ENCODE measurements around the gene CDH23.
A peak's percentile ranks its signal among the peaks of the same experiment; 100 is the strongest.

CDH23 gene

DNA sequence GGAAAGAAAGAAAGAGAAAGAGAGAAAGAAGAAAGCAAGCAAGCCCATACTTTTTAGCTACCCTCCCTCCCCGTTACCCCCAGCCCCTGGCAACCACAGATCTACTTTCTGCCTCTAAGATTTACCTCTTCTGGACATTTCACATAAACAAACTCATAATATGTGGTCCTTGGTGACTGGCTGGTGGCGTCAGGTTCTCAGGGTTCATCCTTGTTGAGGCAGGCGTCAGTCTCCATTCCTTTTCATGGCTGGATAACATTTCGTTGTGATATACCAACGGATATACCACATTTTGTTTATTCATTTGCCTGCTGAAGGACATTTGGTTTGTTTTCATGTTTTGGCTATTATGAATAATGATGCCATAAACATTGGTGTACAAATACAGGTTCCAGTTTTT, 30.5 kb downstream of the CDH23 start:
- Histone ChIP-seq H3K27me3 (ENCODE audit: control insufficient read depth in 5 of 5, insufficient read depth in 4 of 5, low read length in 5 of 5) (no peaks in the 10 kb centered on the region), H3K36me3 (ENCODE audit: control insufficient read depth in 5 of 5, insufficient read depth in 5 of 5, low read length in 5 of 5) (no peaks in the 10 kb centered on the region), H3K4me1 (ENCODE audit: control insufficient read depth in 5 of 5, insufficient read depth in 5 of 5, low read length in 5 of 5) (peaks cover 10 to 38% (median 35%) of the 10 kb centered on the region in 5 donors), H3K9ac (ENCODE audit: low read length in 5 of 5) (no peak overlapping the region), H3K9me3 (ENCODE audit: control insufficient read depth in 5 of 5, low read length in 5 of 5) (no peaks in the 10 kb centered on the region), H3K27ac (ENCODE audit: low read depth, low read length) (no peak overlapping the region), H3K4me3 (ENCODE audit: low read depth in 1 of 5, low read length in 5 of 5) (no peak overlapping the region)

DNA sequence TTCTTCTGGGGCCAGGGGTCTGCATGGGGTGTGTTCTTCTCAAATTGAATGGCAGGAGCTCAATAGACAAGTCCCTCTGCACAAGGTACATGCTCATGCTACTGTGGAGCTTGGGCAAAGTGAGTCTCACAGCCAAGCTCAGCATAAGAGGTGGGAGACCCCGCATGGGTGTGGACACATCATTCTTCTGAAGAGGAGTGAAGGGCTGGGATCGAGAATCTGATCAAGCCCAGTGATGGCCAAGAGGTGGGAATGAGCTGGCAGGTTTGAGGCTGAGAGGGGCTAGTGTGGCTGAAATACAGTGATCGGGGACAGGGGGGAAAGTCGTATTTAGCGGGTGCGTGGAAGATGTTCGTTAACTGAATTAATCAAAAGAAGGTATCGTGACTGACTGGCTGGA, 32.6 kb downstream of the CDH23 start:
- H3K4me3 ChIP-seq (ENCODE audit: low read depth in 1 of 5, low read length in 5 of 5): no peak overlapping the region
- H3K27ac ChIP-seq (ENCODE audit: low read depth, low read length): no peak overlapping the region
- H3K4me1 ChIP-seq (ENCODE audit: control insufficient read depth in 5 of 5, insufficient read depth in 5 of 5, low read length in 5 of 5): peaks cover 11 to 45% (median 37%) of the 10 kb centered on the region in 5 donors
- no peaks in the 10 kb centered on the region for H3K36me3 ChIP-seq (ENCODE audit: control insufficient read depth in 5 of 5, insufficient read depth in 5 of 5, low read length in 5 of 5)
- H3K9ac ChIP-seq (ENCODE audit: low read length in 5 of 5): no peak overlapping the region
- H3K9me3 ChIP-seq (ENCODE audit: control insufficient read depth in 5 of 5, low read length in 5 of 5): no peaks in the 10 kb centered on the region
- no peaks in the 10 kb centered on the region for H3K27me3 ChIP-seq (ENCODE audit: control insufficient read depth in 5 of 5, insufficient read depth in 4 of 5, low read length in 5 of 5)

DNA sequence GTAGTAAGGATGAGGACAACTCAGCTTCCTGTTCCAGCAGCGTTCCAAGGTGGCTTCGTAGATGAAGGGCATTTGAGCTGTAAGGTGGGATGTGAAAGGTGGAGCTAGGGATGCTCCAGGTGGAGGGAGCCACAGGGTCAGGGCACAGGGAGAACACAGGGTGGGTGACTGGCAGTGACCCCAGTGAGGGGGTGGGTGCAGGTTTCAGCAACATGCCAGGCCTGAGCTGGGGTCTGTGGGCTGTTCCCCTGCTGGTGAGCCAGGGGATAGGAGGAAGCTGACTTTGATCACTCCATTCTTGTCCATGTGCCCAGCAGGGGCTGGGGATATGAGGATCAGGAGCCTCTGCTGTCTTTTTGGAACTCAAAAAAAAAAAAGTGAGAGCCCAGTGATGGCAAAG, 33.2 kb downstream of the CDH23 start:
- Histone ChIP-seq H3K4me1 (ENCODE audit: control insufficient read depth in 5 of 5, insufficient read depth in 5 of 5, low read length in 5 of 5) (peaks cover 11 to 43% (median 35%) of the 10 kb centered on the region in 5 donors), H3K27ac (ENCODE audit: low read depth, low read length) (no peak overlapping the region), H3K36me3 (ENCODE audit: control insufficient read depth in 5 of 5, insufficient read depth in 5 of 5, low read length in 5 of 5) (no peaks in the 10 kb centered on the region)

DNA sequence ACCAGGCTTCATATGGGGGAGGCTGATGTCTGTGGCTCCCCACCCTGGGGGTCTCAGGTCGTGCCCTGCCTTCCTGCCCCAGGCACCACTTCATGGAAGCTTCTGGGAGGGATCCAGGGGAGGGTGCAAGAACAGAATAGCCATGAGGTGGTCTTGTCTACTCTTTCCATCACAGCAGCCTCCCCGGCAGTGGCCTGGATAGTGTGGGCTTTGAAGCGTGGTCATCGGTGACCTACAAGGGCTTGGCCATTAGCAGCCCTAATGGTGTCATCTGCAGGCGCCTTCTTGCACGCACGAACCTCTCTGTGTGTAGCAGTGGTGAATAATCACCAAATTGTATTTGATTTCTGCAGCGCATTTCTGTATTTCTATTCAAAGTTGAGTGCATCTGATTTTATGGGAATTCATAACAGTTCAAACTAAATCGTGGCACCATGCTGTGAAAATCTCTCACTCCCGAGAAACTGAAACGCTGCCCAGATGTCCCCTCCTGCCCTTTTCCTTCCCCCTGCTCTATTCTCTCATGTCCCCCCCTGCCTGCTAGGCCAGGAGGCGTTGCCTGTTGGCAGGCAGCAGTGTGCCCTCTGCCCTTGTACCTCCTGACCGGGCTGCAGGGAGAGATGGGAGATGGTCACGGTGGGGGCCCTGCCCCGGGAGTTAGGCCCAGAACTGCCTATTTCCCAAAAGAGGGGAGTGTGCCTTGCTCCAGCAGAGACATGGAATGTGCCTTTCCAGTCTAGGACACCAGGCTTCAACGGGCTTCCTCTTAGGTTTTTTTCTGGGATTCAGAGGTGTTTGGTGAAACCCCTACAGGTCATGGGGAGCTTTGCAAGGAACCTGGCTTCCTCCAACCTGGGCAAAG, 34.8 kb downstream of the CDH23 start:
- Histone ChIP-seq H3K36me3 (ENCODE audit: control insufficient read depth in 5 of 5, insufficient read depth in 5 of 5, low read length in 5 of 5) (no peaks in the 10 kb centered on the region), H3K4me1 (ENCODE audit: control insufficient read depth in 5 of 5, insufficient read depth in 5 of 5, low read length in 5 of 5) (peaks cover 18 to 46% (median 36%) of the 10 kb centered on the region in 5 donors), H3K4me3 (ENCODE audit: low read depth in 1 of 5, low read length in 5 of 5) (peak overlapping the region in 4 of 5 donors; percentile 8 to 47 (median 11)), H3K9me3 (ENCODE audit: control insufficient read depth in 5 of 5, low read length in 5 of 5) (no peaks in the 10 kb centered on the region), H3K27ac (ENCODE audit: low read depth, low read length) (no peak overlapping the region), H3K27me3 (ENCODE audit: control insufficient read depth in 5 of 5, insufficient read depth in 4 of 5, low read length in 5 of 5) (no peaks in the 10 kb centered on the region), H3K9ac (ENCODE audit: low read length in 5 of 5) (no peak overlapping the region)

More for the DNA sequence above, 33.2 kb downstream of the CDH23 start:
- no peaks in the 10 kb centered on the region for H3K27me3 ChIP-seq (ENCODE audit: control insufficient read depth in 5 of 5, insufficient read depth in 4 of 5, low read length in 5 of 5)
- H3K9ac ChIP-seq (ENCODE audit: low read length in 5 of 5): no peak overlapping the region
- H3K9me3 ChIP-seq (ENCODE audit: control insufficient read depth in 5 of 5, low read length in 5 of 5): no peaks in the 10 kb centered on the region
- H3K4me3 ChIP-seq (ENCODE audit: low read depth in 1 of 5, low read length in 5 of 5): no peak overlapping the region

DNA sequence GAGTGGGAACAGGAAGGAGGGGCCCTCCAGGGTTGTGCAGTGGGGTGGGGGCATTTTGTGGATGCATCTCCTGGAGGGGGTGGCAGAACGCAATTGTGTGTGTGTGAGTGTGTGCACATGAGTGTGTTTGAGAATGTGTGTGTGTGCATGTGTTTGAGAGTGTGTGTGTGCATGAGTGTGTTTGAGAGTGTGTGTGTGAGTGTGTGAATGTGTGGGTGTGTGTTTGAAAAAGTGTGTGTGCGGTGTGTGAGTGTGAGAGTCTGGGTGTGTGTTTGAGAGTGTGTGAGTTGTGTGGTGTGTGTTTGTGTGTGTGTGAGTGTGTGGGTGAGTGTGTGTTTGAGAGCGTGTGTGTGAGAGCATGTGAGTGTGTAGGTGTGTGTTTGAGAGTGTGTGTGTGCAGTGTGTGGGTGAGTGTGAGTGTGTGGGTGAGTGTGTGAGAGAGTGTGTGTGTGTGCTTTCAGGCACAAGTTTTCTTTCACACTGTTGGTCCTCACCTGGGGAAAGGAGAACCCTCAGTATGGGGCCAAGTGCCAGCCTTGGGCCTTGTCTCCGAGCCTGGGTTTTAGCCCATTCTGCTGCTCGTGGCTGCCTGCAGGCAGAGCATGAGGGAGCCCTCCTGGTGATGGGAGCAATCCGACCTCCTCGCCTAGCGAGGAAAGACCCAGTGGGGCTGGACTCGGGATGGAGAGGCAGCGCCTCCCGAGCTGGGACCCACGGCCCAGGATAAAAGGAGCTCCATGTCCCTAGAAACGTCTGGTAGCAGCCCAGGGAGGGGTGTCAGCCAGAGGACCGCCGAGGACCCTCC, 35.6 kb downstream of the CDH23 start:
- H3K36me3 ChIP-seq (ENCODE audit: control insufficient read depth in 5 of 5, insufficient read depth in 5 of 5, low read length in 5 of 5): no peaks in the 10 kb centered on the region
- no peak overlapping the region for H3K9ac ChIP-seq (ENCODE audit: low read length in 5 of 5)
- no peaks in the 10 kb centered on the region for H3K27me3 ChIP-seq (ENCODE audit: control insufficient read depth in 5 of 5, insufficient read depth in 4 of 5, low read length in 5 of 5)
- H3K4me3 ChIP-seq (ENCODE audit: low read depth in 1 of 5, low read length in 5 of 5): peak overlapping the region in 3 of 5 donors; percentile 10 to 47 (median 12)
- peaks cover 18 to 51% (median 41%) of the 10 kb centered on the region in 5 donors for H3K4me1 ChIP-seq (ENCODE audit: control insufficient read depth in 5 of 5, insufficient read depth in 5 of 5, low read length in 5 of 5)
- no peaks in the 10 kb centered on the region for H3K9me3 ChIP-seq (ENCODE audit: control insufficient read depth in 5 of 5, low read length in 5 of 5)
- H3K27ac ChIP-seq (ENCODE audit: low read depth, low read length): no peak overlapping the region

DNA sequence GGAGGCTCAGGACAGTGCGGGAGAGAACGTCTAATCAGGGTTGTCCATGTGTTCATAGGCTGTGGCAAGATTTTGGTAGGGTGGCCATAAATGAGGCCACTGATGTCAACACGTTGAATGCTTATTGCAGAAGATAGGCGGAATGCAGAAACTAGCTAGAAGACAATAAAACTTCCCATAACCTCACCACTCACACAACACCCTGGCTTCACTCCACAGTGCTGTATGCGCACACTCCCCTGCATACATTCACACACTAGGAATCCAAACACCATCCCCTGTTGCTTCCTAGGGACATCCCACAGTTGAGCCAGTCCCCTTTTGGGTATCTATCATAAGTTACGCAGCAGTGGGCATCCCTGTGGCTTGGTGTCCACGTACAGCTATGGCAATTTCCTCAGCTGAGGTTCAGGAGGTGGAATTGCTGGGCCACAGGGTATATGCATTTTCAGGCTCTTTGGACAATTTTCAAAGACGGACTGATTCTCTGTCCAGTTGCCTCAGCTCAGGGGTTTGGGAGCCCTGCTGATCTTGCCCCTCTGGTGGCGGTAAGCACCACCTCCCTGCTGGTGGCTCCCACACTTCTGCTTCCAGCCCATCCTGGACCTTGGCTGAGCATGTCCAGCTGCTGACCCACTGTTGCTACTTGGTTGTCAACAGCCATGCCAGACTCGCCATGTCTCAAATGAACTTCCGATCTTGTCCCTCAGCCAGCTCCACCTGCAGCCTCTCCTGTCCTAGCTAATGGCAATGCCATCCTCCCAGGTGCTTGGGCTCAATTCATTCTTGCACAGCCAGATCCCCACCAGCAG, 36.4 kb downstream of the CDH23 start:
- Histone ChIP-seq H3K27ac (ENCODE audit: low read depth, low read length) (no peak overlapping the region), H3K27me3 (ENCODE audit: control insufficient read depth in 5 of 5, insufficient read depth in 4 of 5, low read length in 5 of 5) (no peaks in the 10 kb centered on the region)

DNA sequence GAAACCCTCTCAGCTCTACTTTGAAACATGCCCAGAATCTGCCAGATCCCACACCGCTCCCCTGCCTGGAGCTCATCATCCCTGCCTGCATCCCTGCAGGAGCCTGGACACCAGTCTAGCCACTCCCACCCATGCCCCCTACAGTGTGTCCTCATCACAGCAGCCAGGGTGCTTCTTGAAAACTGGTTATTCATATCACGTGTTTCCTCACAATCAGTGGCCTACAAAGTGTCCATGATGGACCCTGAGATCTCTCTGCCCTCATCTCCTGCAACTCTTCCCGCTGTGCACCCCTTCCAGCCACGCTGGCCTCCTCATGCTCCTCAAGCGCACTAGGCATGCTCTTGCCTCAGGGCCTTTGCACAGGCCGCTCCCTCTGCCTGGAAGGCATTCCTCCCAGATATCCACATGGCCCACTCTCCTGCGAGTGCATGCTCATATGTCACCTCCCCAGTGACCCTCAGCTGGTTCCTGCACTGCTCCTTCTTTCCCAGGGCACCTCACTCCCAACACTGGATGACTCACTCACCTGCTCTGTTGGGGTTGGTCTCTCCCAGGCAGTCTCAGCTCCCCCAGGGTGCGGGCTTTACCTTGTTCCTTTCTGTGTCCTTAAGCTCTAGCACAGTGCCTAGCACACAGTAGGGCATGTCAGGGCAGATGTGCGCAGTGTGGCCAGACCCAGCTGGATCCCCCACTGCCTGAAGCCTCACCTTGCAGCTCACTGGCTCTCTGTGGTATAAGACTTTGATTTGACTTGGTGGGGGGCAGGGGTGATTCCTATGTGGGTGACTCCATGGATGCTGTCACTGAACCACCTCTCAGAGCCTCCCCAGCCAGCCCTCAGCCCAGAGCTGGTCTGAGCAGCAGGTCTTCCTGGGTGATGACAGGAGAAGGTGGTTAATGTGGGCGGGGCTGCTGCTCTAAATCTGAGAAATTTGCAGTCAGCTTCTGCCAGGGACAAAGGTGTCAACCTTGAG, 37.3 kb downstream of the CDH23 start:
- peaks cover 18 to 62% (median 41%) of the 10 kb centered on the region in 5 donors for H3K4me1 ChIP-seq (ENCODE audit: control insufficient read depth in 5 of 5, insufficient read depth in 5 of 5, low read length in 5 of 5)
- no peak overlapping the region for H3K9ac ChIP-seq (ENCODE audit: low read length in 5 of 5)
- no peaks in the 10 kb centered on the region for H3K27me3 ChIP-seq (ENCODE audit: control insufficient read depth in 5 of 5, insufficient read depth in 4 of 5, low read length in 5 of 5)
- H3K4me3 ChIP-seq (ENCODE audit: low read depth in 1 of 5, low read length in 5 of 5): no peak overlapping the region
- no peaks in the 10 kb centered on the region for H3K9me3 ChIP-seq (ENCODE audit: control insufficient read depth in 5 of 5, low read length in 5 of 5)
- H3K36me3 ChIP-seq (ENCODE audit: control insufficient read depth in 5 of 5, insufficient read depth in 5 of 5, low read length in 5 of 5): no peaks in the 10 kb centered on the region
- H3K27ac ChIP-seq (ENCODE audit: low read depth, low read length): no peak overlapping the region

More for the DNA sequence above, 36.4 kb downstream of the CDH23 start:
- Histone ChIP-seq H3K9me3 (ENCODE audit: control insufficient read depth in 5 of 5, low read length in 5 of 5) (no peaks in the 10 kb centered on the region), H3K4me3 (ENCODE audit: low read depth in 1 of 5, low read length in 5 of 5) (no peak overlapping the region), H3K9ac (ENCODE audit: low read length in 5 of 5) (no peak overlapping the region), H3K36me3 (ENCODE audit: control insufficient read depth in 5 of 5, insufficient read depth in 5 of 5, low read length in 5 of 5) (no peaks in the 10 kb centered on the region), H3K4me1 (ENCODE audit: control insufficient read depth in 5 of 5, insufficient read depth in 5 of 5, low read length in 5 of 5) (peaks cover 18 to 57% (median 41%) of the 10 kb centered on the region in 5 donors)

DNA sequence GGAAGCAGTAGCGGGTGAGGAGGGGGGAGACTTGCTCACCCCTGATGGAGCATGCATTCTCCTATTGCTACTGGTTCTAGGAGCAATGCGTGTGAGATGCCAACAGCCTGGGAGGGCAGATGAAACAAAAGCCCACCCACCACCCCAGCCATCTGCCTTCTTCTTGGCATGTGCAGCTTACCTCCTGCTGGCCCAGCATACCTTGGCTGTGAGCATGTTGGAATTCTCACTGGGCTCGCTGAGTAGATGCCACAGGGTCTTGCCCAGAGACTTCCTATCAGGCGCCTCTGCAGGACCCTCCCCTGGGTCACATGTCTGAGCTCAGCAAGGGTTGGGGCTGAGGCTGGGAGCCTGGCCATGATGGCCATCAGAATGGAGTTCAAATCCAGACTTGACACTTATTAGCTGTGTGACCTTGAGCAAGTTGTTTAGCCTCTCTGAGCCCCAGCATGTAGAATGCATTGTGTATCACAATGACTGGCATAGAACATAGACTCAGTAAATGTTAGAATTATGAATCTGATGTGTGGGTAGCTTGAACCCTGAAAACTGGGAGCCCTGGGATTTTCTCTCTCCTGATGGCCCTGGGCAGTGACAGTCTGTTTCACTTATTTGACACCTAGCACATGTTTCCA, 38.2 kb downstream of the CDH23 start:
- Histone ChIP-seq H3K4me3 (ENCODE audit: low read depth in 1 of 5, low read length in 5 of 5) (no peak overlapping the region), H3K4me1 (ENCODE audit: control insufficient read depth in 5 of 5, insufficient read depth in 5 of 5, low read length in 5 of 5) (peaks cover 18 to 66% (median 44%) of the 10 kb centered on the region in 5 donors), H3K36me3 (ENCODE audit: control insufficient read depth in 5 of 5, insufficient read depth in 5 of 5, low read length in 5 of 5) (no peaks in the 10 kb centered on the region), H3K27ac (ENCODE audit: low read depth, low read length) (peak overlapping the region; percentile 13), H3K27me3 (ENCODE audit: control insufficient read depth in 5 of 5, insufficient read depth in 4 of 5, low read length in 5 of 5) (no peaks in the 10 kb centered on the region), H3K9me3 (ENCODE audit: control insufficient read depth in 5 of 5, low read length in 5 of 5) (no peaks in the 10 kb centered on the region), H3K9ac (ENCODE audit: low read length in 5 of 5) (no peak overlapping the region)

Data from subcutaneous abdominal adipose tissue (tissue), 5 donors.